GM21515 (cell line): ENCODE results near the gene L2HGDH.

Experiments used
- ATAC-seq: cut with Tn5 transposase; IDR thresholded peaks from one replicate; pipeline ENCODE4 v1.9.1; 2021; ENCODE audit not compliant: unreplicated experiment

Gene L2HGDH

GRCh38 chr14:50299585-50299984 lies 12.4 kb downstream of the L2HGDH start:
- ATAC-seq: no peak

DNA sequence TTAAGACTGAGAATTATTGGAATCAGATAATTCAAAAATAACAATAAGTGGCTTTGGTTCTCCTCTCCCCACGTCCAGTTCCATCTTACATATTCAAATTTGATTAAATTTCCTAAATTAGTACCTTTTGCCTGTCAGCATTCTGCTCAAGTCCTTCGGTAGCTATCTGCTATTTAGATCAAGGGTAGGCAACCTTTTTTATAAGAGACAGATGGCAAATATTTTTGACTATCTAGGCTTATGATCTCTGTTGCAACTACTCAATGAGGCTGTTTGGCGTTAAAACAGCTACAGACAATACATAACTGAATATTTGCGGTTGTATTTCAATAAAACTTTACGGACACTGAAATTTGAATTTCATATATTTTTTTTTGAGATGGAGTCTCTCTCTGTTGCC lies 21.7 kb downstream of the L2HGDH start:
- no peak for ATAC-seq

- ATAC-seq: no peak
These were observed 23.9 kb downstream of the L2HGDH start for GRCh38 chr14:50288146-50288545.

GRCh38 chr14:50285861-50286260 lies 26.2 kb downstream of the L2HGDH start:
- ATAC-seq: no peak

- no peak for ATAC-seq
These were observed 39.5 kb downstream of the L2HGDH start for GRCh38 chr14:50272498-50272897.

- no peak for ATAC-seq
These were observed 41.1 kb downstream of the L2HGDH start for GRCh38 chr14:50270932-50271331.

GRCh38 chr14:50265029-50265428 lies 47.0 kb downstream of the L2HGDH start:
- ATAC-seq: no peak

- ATAC-seq: no peak
These were observed 48.7 kb downstream of the L2HGDH start for GRCh38 chr14:50263321-50263720.

DNA sequence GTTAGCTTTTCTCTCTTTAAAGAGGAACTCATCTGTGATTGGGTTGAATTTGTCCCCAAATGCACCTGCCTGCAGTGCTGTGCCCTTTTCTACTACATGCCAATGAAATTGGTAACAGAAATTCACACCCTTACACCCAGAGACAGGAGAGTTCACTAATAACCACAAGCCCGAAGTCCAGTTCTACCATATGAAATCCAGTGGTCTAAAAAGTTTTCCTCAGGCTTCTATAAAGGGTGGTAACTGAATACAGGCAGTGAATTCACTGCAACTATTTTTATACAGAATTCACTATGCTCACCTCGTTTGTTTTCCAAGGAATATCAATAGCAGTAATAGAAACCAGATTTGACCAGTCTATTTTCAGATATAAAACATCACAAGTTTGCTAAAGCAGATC lies 49.2 kb downstream of the L2HGDH start:
- ATAC-seq: no peak

GRCh38 chr14:50260511-50260910 lies 51.5 kb downstream of the L2HGDH start:
- ATAC-seq: no peak

DNA sequence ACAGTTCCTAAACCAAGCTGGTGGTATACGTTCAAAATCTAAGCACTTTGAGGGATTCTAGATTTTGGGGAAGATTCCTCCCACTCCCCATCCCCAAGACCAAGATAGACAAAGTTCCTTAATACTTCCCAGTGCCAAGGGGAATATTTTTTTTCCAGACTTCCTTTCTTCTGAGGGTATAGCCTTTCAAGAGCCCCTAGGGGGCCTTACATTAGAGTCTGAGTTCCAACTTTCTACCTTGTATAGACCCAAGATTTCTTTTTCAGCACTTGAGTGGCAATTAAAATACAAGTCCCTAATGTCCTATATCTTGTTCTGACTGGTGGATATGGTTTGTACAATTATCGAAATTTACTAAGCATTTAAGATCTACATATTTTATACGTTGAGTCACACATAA lies 52.0 kb downstream of the L2HGDH start:
- ATAC-seq: no peak

GRCh38 chr14:50257732-50258131 lies 54.3 kb downstream of the L2HGDH start:
- no peak for ATAC-seq

DNA sequence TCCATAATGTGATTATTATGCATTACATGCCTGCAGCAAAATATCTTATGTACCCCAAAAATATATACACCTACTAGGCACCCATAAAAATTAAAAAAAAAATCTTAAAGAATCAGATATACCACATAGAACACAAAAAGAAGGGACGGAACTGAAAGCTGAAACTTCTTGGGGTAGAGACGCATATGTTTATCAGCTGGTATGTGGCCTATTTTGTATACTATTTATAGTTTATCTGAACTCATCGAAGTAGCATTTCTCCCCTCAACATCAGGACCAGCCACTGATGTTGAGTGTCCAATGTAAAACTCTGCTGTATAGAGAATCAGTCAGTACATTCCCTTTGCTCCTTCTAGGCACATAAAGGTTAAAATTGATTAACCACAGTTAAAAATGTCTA lies 57.8 kb downstream of the L2HGDH start:
- ATAC-seq: no peak

DNA sequence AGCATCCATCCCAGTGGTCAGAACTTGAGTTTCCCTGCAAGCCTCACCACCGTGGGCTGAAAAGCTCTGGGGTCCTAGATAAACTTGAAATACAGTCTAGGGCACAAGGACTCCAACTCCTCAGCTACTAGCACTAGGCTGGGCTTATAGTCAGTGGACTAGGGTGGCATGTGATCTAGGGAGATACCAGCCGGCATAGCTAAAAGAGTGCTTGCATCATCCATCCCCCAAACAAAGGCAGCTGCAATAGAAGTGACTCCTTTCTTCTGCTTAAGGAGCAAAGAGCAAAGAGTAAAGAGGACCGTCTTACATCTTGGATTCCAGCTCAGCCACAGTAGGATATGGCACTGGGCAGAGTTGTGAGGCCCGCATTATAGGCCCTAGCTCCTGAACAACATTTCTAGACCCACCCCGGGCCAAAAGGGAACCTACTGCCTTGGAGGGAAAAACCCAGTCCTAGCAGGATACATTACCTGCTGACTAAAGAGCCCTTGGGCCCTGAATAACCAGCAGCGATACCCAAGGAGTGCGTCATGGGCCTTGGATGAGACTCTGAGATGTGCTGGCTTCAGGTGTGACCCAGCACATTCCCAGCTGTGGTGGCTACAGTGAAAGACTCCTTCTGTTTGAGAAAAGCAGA lies 62.8 kb downstream of the L2HGDH start:
- no peak for ATAC-seq

GRCh38 chr14:50247245-50247644 lies 64.8 kb downstream of the L2HGDH start:
- ATAC-seq: no peak

DNA sequence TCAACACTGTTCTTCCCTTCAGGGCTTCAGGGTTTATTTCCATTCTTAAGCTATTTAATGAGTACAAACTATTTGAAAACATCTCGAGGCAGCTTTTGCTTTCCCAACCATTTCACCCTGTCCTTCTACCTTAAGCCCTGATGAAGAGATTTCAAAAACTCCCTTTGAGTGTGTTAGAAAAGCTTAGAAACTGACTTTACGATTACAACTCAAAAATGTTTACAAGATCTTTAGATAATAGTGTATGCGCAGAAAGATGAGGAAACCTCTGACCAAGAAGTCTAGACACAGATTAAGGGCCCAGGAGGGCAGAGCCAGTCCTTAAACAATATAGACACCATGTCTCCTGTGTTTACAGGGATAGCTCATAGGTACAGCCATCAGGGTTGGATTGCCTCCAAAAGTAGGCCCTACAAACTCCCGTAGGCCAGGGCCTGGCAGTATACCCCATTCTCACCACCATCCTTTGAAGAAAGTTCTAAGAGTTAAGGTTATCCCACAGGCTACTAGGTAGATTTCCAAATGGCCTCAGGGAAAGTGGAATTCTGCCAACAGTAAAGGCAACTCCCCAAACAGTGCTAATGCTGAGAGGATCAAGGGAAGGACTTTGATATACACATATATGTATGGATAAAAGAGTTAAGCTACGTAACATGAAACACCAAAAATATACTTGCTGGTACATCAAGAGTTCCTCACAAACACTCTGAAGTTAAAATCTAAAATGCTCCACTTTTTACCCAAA lies 69.3 kb downstream of the L2HGDH start:
- ATAC-seq: no peak

GRCh38 chr14:50242096-50242495 lies 69.9 kb downstream of the L2HGDH start:
- ATAC-seq: no peak

DNA sequence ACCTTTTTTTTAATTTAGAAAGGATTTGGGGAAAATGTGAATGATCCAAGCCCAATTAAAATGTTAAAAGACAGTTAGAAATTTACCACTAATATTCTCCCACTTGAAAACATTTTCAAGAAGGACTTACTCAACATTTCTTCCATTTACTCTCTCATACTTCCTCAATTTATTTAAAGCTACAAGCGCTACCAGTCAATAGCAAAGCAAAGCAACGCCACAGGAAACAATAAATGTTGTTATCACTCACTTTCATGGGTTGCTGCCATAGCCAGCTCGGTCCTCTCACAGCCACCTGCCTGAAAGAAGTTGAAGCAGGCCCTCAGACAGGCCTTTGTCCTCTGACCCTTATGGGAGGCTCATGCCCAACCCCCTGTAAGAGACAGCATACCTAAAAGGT lies 74.6 kb downstream of the L2HGDH start:
- no peak for ATAC-seq

DNA sequence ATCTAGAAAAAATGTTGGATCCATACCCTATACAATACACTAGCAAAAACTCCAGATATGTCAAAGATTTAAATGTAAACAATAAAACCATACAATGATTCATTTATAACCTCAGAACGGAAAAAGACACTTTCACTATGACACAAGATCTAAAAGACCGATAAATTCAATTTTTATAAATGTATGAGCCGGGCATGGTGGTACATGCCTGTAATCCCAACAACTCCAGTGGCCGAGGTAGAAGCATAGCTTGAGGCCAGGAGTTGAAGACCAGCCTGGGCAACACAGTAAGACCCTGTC lies 78.1 kb downstream of the L2HGDH start:
- ATAC-seq: no peak

- no peak for ATAC-seq
These were observed 78.7 kb downstream of the L2HGDH start for GRCh38 chr14:50233166-50233950.

DNA sequence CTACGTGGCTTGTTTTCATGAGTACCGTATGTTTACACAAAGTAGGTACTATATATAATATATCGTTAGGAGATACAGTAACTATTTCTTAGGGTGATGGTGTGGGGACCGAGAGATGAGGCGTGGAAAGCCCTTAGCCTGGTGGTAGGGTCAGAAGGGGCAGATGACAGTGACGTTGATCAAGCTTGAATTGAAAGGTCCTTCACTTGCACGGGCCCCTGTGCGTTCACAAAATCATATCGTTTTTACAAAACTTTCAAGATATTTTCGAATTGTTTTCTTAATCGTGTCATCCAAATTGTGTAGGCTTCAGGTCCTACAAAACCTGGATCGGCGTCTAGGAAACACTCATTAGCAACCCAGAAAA lies 79.8 kb downstream of the L2HGDH start:
- ATAC-seq: no peak
